Measurements from ENCODE around the gene GPC6.

DNA sequence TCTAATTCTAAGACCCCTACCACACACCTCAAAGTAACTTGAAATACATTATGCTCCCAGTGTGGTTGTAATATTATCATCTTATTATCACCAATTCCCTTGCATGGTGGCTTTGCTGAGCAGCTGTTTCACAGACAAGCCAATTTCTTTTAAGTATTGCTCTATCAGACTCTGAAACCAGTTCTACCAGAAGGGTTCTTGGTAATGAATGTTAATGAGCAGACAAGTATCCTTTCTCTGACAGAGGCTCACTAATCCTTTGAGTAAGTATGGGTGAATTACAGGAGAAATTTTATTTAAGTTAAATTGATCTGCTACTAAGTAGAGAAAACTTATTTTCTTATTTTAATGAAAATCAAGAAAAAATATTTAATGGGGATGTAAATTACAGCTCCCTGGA lies 326.0 kb downstream of the GPC6 start:
- TF ChIP-seq POLR2A (IDR thresholded peaks at IDR 0.05): no peak
- TF ChIP-seq, protein P1, sequence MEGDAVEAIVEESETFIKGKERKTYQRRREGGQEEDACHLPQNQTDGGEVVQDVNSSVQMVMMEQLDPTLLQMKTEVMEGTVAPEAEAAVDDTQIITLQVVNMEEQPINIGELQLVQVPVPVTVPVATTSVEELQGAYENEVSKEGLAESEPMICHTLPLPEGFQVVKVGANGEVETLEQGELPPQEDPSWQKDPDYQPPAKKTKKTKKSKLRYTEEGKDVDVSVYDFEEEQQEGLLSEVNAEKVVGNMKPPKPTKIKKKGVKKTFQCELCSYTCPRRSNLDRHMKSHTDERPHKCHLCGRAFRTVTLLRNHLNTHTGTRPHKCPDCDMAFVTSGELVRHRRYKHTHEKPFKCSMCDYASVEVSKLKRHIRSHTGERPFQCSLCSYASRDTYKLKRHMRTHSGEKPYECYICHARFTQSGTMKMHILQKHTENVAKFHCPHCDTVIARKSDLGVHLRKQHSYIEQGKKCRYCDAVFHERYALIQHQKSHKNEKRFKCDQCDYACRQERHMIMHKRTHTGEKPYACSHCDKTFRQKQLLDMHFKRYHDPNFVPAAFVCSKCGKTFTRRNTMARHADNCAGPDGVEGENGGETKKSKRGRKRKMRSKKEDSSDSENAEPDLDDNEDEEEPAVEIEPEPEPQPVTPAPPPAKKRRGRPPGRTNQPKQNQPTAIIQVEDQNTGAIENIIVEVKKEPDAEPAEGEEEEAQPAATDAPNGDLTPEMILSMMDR (IDR thresholded peaks at IDR 0.05): no peak
